ENCODE results near the gene ARMC8.

Gene ARMC8

DNA sequence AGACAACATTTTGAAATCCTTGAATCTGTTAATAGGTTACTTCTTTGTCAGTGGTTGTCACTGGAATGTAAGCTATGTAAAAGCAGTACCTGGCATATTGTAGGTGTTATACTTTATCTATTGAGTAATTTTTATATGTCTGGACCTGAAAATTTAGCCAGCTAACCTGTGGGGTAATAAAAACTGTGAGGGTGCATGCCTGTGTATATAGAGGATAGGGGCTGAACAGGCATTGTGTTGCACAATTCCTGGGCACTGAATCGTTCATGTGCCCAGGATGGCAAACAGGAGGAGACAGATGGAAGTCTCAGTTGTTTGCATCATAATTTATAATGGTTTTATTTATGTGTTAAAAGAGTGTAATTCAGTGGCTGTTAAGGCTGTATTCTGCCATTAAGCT lies 67.1 kb downstream of the ARMC8 start:
- no peak for DNase-seq

GRCh38 chr3:138256022-138256421 lies 68.9 kb downstream of the ARMC8 start:
- no peak for DNase-seq

- no peak for DNase-seq
Measured at GRCh38 chr3:138257986-138258385, 70.9 kb downstream of the ARMC8 start.

DNA sequence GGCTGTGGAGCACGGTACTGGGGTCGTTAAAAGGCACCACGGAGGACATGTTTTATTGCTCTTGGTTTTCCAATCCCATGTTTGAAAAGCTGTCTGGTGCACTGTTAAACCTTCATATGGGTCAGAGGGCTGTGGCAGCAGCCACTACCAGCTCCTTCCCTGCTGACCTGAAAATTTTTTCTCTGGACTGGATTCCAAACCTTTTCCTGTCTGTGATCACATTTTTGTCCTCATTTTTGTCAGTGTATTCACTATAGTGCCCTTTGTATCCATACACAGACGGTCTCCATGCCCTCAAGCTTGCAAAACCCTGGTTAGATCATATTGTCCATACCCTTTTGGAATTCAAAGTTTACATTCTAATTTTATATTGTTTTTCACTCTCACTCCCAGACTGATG lies 72.0 kb downstream of the ARMC8 start:
- no peak for DNase-seq

- no peak for DNase-seq
Measured at GRCh38 chr3:138260611-138261010, 73.5 kb downstream of the ARMC8 start.

- no peak for DNase-seq
Measured at GRCh38 chr3:138263104-138263503, 76.0 kb downstream of the ARMC8 start.

DNA sequence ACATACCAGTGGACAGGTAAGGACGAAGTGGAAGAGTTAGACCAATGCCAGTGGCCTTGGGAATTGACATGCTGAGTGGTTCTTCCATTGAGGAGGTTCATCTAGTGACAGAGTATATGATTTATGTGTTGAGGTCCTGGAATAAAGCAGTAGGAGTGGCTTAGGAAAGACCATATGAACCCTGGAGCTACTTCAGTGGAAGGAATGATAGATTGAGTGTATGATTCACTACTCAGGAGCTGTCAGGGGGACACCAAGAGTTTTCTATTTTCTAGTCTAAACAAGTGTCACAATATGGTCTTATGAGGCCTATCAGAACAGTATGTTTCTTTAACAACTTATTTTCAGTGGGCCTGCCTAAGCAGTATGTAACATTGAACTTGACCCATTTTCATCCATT lies 78.6 kb downstream of the ARMC8 start:
- DNase-seq: no peak

- DNase-seq: no peak
Measured at GRCh38 chr3:138267083-138267482, 80.0 kb downstream of the ARMC8 start.

- no peak for DNase-seq
Measured at GRCh38 chr3:138270245-138270644, 83.1 kb downstream of the ARMC8 start.

GRCh38 chr3:138271189-138271794 lies 84.2 kb downstream of the ARMC8 start:
- no peak for DNase-seq

DNA sequence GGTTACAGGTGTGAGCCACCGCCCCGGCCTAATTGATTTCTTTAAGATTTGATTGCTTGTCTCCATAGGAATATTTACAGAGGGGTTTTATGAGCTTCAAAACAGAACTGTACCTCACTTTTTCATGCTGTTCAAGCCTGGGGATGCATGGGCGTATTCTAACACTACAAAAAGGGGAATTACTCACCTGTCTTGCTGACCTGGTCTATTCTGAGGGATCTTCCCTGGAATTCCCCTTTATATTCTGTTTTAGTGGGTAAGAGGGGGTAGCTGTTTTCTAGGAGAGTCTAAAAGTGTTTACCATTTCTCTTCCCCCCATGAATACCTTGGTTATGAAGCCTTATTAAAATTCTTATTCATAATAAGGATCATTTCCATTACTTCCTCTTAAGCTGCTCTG lies 94.5 kb downstream of the ARMC8 start:
- DNase-seq: no peak

GRCh38 chr3:138282836-138283235 lies 95.7 kb downstream of the ARMC8 start:
- DNase-seq: no peak

- DNase-seq: no peak
Measured at GRCh38 chr3:138284079-138284478, 97.0 kb downstream of the ARMC8 start.

GRCh38 chr3:138284957-138285477 lies 97.9 kb downstream of the ARMC8 start:
- no peak for DNase-seq

DNA sequence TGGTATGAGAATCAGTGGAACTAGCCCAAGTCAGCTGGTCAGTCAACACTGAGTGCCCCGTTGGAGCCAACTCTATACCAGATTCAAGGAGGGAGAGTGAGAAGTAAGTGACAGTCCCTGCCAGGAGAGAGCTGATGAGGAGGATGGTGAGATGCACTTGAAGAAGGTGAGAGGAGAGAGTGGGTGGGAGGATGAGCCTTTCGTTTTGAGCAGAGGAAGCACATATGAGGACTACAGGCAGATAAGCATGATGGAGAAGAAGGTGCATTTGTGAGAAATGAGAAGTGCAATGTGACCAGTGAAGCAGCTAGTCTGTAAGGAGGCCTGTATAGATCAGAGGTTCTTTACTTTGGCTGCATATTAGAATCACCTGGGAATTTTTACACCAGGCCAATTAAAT lies 102.2 kb downstream of the ARMC8 start:
- DNase-seq: no peak

DNA sequence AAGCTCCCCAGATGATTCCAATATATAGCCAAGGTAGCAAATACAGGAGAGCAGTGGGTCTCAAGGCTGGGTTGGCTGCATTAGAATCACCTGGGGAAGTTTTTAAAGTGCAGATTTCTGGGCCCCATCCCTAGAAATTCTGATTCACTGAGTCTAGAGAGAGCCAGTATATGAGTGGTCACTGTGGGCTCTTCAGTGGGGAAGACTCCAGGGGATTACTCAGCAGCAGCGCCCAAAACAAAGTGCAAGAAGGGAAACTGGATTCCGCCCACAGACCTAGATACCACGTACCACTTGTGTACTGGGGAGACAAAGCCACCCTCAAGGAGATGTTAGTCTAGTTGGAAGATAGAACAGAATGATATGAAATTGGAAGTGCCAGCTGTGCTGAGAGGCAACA lies 102.6 kb downstream of the ARMC8 start:
- DNase-seq: no peak

DNA sequence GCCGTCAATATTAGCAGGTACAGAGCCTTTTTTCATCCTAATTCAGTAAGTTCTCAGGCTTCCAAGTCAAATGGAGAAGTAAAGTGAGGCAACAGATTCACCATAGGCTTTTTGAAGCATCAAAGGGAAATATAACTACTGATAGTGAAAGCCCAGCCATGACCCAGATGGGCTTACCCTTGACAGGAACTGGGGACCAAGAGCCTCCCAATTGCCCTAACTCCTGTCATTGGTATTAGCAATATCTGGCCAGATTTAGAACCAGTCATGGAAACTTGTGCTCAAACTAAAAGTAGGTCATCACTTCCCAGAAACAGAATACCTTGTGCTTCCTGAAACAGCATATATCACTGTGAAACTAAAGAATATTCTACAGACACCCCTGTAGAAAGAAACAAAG lies 109.5 kb downstream of the ARMC8 start:
- DNase-seq: no peak

DNA sequence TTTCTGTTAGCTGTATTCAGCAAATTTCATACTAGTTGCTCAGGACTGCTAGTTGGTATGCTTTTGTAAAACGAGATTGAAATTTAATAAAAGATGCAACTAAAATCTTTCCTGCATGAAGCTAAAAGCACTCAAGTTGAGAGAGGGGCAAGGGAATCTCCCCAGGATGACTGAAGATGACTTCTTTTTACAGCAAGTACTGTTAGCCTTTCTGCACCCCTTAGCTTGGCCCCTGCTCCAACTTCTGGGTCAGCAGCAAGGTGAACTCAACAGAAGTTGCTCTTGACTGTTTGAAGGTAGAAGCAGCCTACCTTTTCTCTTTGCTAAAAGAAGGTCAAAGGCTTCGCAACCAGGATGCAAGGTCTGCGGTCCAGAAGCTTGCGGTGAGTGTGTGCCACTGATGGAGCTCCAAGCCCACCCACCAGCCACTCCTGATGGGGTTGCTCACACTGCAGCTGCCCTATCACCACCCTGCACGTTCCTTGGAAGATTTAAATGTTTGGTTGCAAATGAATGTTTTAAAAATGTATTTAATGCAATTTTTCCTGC lies 110.0 kb downstream of the ARMC8 start:
- DNase-seq: no peak

DNA sequence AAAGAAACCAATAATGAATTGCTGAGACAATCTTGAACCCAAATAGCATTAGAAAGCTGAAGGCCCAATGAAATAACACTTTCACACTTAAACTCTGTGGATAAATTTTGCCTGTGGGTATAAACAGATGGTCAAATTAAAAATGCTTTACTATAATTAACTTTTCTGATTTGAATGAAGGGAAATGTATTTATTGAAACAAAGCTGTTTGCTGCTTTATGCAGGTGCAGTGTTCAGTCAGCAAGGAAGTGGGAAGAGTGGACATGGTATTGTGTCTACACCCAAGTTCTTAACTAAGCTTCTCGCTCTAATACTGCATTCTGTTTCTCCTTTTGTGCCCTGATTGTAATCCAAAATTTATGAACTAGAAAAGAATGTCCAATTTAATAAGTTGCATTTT lies 110.8 kb downstream of the ARMC8 start:
- DNase-seq: no peak

- no peak for DNase-seq
Measured at GRCh38 chr3:138300647-138301046, 113.5 kb downstream of the ARMC8 start.

DNA sequence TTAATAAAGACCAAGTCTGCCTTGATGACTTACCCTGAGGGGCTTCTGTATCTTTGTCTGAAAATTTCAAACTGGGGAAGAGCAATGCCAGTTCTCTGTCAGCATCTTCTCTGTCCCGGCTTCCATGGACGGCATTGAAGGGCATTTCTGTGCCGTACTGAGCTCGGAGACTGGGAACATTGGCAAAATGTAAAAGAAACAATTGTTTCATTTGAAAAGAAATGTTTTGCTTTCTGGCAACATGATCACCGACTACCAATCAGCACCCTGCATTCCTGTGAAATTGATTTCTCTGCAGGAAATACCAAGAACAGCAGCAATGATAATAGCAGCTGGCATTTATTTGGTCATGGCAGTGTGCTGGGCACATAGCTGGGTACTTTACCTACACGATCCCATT lies 116.4 kb downstream of the ARMC8 start:
- no peak for DNase-seq

DNA sequence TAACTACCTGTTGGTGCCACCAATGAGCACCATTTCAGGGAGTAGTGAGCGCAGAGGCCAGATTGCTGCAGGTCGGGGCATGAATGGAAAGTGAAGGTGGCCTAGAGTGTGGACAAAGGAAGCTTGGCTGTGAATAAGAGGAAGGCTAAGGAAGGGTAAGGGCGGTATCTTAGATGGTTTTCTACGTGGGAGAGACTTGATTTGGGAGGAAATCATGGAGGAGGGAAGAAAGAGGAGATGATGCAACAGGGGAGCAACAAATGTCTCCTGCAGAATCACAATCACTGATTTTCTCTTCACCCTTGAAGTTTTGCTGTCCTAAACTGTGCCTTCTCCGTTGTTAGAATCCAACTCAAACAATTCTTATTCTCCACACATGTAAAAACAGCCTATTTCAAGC lies 120.8 kb downstream of the ARMC8 start:
- no peak for DNase-seq

GRCh38 chr3:138308783-138309182 lies 121.7 kb downstream of the ARMC8 start:
- DNase-seq: no peak

- DNase-seq: no peak
Measured at GRCh38 chr3:138310494-138310893, 123.4 kb downstream of the ARMC8 start.

- no peak for DNase-seq
Measured at GRCh38 chr3:138314751-138315150, 127.7 kb downstream of the ARMC8 start.

All from bone marrow (tissue), 2 donors.